CD4-positive, alpha-beta memory T cell (primary cell): ENCODE data around the gene NT5C2. TPM values are rescaled to one million over a fixed set of nuclear protein-coding genes. Genes with fewer than 3 reads are reported as not detected.
"Not testable (repeated sequence)": the region's sequence is repeated elsewhere in the genome, so short reads cannot be mapped to it uniquely, and the experiment has no call there.

Experiments used
- CTCF ChIA-PET: fragments of 350-600 bp; sonication (Branson Sonifier 250); formaldehyde crosslinking; loops from one replicate; lab custom pipeline; 2021; ENCODE audit warnings: inconsistent platforms; ENCODE audit not compliant: partially characterized antibody; lab: Charles Lee
- POLR2A ChIA-PET: fragments of 350-600 bp; sonication (Branson Sonifier 250); formaldehyde crosslinking; loops from one replicate; lab custom pipeline; 2021; ENCODE audit not compliant: partially characterized antibody; lab: Charles Lee
- DNase-seq, 5 donors: peaks; one replicate each; pipeline versions ENCODE4 v3.0.0 to v3.0.0-alpha.2; 2020 to 2022; ENCODE audit warnings: mixed read lengths in 1 of 5
- H3K27ac ChIP-seq: one replicate; pipeline ENCODE4 v1.7.0; 2013; ENCODE audit warnings: low read depth, low read length
- H3K27me3 ChIP-seq: 2 replicates; pipeline ENCODE4 v1.7.0; 2013; ENCODE audit warnings: mild to moderate bottlenecking, low read length, moderate library complexity; ENCODE audit not compliant: insufficient read depth
- H3K36me3 ChIP-seq: 2 replicates; pipeline ENCODE4 v1.7.0; 2013; ENCODE audit warnings: mild to moderate bottlenecking, low read length, moderate library complexity; ENCODE audit not compliant: insufficient read depth
- H3K4me1 ChIP-seq: 2 replicates; pipeline ENCODE4 v1.7.0; 2013; ENCODE audit warnings: mild to moderate bottlenecking, low read length, moderate library complexity; ENCODE audit not compliant: insufficient read depth
- H3K4me3 ChIP-seq, 2 donors: one replicate each; pipeline ENCODE4 v1.7.0; 2013; ENCODE audit warnings: low read length in 2 of 2, mild to moderate bottlenecking in 1 of 2
- H3K9me3 ChIP-seq, 2 donors: one replicate each; pipeline ENCODE4 v1.7.0; 2013; ENCODE audit warnings: low read length in 2 of 2, control low read depth in 1 of 2; ENCODE audit not compliant: control insufficient read depth in 1 of 2
- H3K27ac Mint-ChIP-seq, 7 donors: one replicate each; pipeline ENCODE4 v1.8.0; 2020 to 2021; ENCODE audit warnings: mixed read lengths in 7 of 7, mild to moderate bottlenecking in 6 of 7, inconsistent platforms in 3 of 7, moderate library complexity in 3 of 7
- H3K27me3 Mint-ChIP-seq, 2 donors: one replicate each; pipeline ENCODE4 v1.8.0; 2020 to 2021; ENCODE audit warnings: mixed read lengths in 2 of 2
- H3K36me3 Mint-ChIP-seq, 2 donors: one replicate each; pipeline ENCODE4 v1.8.0; 2020 to 2021; ENCODE audit warnings: mixed read lengths in 2 of 2, inconsistent platforms in 1 of 2, mild to moderate bottlenecking in 1 of 2
- H3K4me1 Mint-ChIP-seq, 4 donors: one replicate each; pipeline ENCODE4 v1.8.0; 2020 to 2021; ENCODE audit warnings: mixed read lengths in 4 of 4, mild to moderate bottlenecking in 1 of 4
- H3K4me3 Mint-ChIP-seq, 8 donors: one replicate each; pipeline ENCODE4 v1.8.0; 2020 to 2021; ENCODE audit warnings: mixed read lengths in 8 of 8, mild to moderate bottlenecking in 7 of 8, moderate library complexity in 6 of 8, inconsistent platforms in 3 of 8
- H3K9me3 Mint-ChIP-seq, 8 donors: one replicate each; pipeline ENCODE4 v1.8.0; 2020 to 2021; ENCODE audit warnings: mixed read lengths in 8 of 8, mild to moderate bottlenecking in 5 of 8, inconsistent platforms in 3 of 8, moderate library complexity in 1 of 8
- intact Hi-C: fragments of 100-400 bp; cut with micrococcal nuclease; formaldehyde crosslinking; loops from one replicate; pipeline ENCODE4 v1.15.1; 2023
- polyA plus RNA-seq, 2 donors: library from polyadenylated mRNA; unstranded; fragments of 300-500 nt; fragmentation: Illumina TruSeq; gene quantifications; one replicate each; pipeline ENCODE4 v1.2.3, GENCODE V29; 2021
- total RNA-seq, 2 experiments: library from RNA; stranded (reverse); gene quantifications; one replicate each; pipeline ENCODE4 v1.2.3, GENCODE V29; 2021

NT5C2 gene
- total and polyA plus RNA-seq, 4 experiments from 2014 or later: 54.3 to 80.4 (median 79.3) TPM

DNA sequence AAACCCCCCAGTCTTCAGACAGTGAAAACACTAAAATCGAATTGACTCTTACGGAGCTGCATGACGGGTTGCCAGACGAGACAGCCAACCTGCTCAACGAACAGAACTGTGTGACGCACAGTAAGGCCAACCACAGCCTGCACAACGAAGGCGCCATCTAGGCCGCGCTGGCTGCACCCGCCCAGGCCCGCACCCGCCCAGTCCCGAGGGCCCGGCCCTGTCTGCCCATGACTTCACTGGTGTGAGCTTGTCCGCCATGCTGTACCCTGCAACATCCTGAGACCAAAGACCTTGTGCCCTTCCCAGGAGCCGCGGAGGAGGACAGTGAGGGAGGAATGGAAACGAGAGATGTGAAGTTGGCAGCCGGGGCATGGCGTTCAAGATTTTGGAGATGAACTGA is 116.1 kb downstream of the NT5C2 start:
- Mint-ChIP-seq H3K36me3 (peaks cover 23 to 30% of the 10 kb centered on the region in 2 donors), H3K9me3 (no peaks in the 10 kb centered on the region), H3K27me3 (no peaks in the 10 kb centered on the region), H3K27ac (no peak overlapping the region), H3K4me1 (no peaks in the 10 kb centered on the region), H3K4me3 (no peak overlapping the region)
- H3K27ac ChIP-seq: no peak overlapping the region
- DNase-seq: no peak
- peaks cover 7% of the 10 kb centered on the region for H3K36me3 ChIP-seq
- no peaks in the 10 kb centered on the region for H3K9me3 ChIP-seq
- CTCF ChIA-PET: interaction anchor here (0.6 kb wide), 1 partner anchor 1670 kb away, joined by 3 read pairs; no protein-coding TSS in a partner anchor
- H3K4me3 ChIP-seq: no peak overlapping the region
- intact Hi-C loops: no loop called here
- no peaks in the 10 kb centered on the region for H3K27me3 ChIP-seq
- H3K4me1 ChIP-seq: no peaks in the 10 kb centered on the region
- POLR2A ChIA-PET: interaction anchor here (1.9 kb wide), 1 partner anchor 159 kb away, joined by 6 read pairs; the partner anchor contains the start of gene CNNM2

DNA sequence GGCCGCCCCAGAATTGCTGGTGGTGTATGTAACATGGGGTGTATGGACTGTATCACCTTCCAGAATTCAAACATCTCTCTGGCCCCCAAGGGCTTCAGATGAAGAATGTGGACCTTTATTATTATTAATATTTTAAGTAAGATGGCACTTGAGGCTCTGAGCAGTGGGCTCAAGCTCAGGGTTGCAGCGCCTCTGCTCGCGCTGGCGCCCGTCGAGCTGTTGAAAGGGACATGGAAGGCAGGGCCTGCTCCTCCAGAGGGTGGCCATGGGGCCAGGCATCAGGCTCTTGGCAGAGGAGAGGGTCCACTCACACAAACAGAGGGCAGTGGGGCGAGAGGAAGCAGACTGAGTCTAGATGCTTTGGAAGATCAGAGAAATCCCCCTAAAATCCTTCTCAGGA is 120.2 kb downstream of the NT5C2 start:
- peaks cover 21 to 27% of the 10 kb centered on the region in 2 donors for H3K36me3 Mint-ChIP-seq
- no peak overlapping the region for H3K4me3 ChIP-seq
- ChIA-PET CTCF (interaction anchor here (6.1 kb wide), 1 partner anchor 157 kb away, joined by 61 read pairs; the partner anchor contains the start of gene CNNM2), POLR2A (no interaction called here)
- H3K36me3 ChIP-seq: peaks cover 7% of the 10 kb centered on the region
- H3K9me3 Mint-ChIP-seq: no peaks in the 10 kb centered on the region
- no peaks in the 10 kb centered on the region for H3K27me3 Mint-ChIP-seq
- no peak overlapping the region for H3K4me3 Mint-ChIP-seq
- intact Hi-C loops: no loop called here
- H3K27ac Mint-ChIP-seq: no peak overlapping the region
- DNase-seq: no peak
- H3K27ac ChIP-seq: no peak overlapping the region
- H3K4me1 Mint-ChIP-seq: peaks cover 14 to 31% (median 22%) of the 10 kb centered on the region in 4 donors
- no peaks in the 10 kb centered on the region for H3K27me3 ChIP-seq
- H3K9me3 ChIP-seq: no peaks in the 10 kb centered on the region
- H3K4me1 ChIP-seq: peaks cover 24% of the 10 kb centered on the region

DNA sequence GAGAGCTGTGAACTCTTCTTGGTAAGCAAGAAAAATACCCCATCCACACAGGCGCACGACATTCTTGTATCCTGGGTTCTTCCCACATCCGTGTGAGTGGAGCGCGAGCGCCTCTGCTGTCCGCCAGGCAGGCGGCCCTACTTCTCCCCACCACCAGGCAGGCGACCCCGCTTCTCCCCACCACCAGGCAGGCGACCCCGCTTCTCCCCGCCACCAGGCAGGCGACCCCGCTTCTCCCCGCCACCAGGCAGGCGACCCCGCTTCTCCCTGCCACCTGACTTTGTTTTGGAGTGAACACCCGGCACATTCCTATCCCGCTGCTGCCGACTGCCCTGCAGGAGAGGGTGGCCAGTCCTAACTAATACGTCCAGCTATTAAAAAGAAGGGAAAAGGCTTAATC is 120.8 kb downstream of the NT5C2 start:
- peaks cover 3% of the 10 kb centered on the region for H3K36me3 ChIP-seq
- no peak overlapping the region for H3K27ac ChIP-seq
- POLR2A ChIA-PET: no interaction called here
- Mint-ChIP-seq H3K4me3 (no peak overlapping the region), H3K27ac (no peak overlapping the region), H3K4me1 (peaks cover 14 to 31% (median 22%) of the 10 kb centered on the region in 4 donors), H3K9me3 (no peaks in the 10 kb centered on the region), H3K36me3 (peaks cover 18 to 21% of the 10 kb centered on the region in 2 donors), H3K27me3 (no peaks in the 10 kb centered on the region)
- no peaks in the 10 kb centered on the region for H3K9me3 ChIP-seq
- no peaks in the 10 kb centered on the region for H3K27me3 ChIP-seq
- intact Hi-C loops: no loop called here
- no peak overlapping the region for H3K4me3 ChIP-seq
- peaks cover 24% of the 10 kb centered on the region for H3K4me1 ChIP-seq
- CTCF ChIA-PET: interaction anchor here (1.6 to 6.1 kb wide), 2 partner anchors 156 to 242 kb away, joined by 4 to 61 read pairs; partner anchors contain the start of gene CNNM2
- no peak for DNase-seq

DNA sequence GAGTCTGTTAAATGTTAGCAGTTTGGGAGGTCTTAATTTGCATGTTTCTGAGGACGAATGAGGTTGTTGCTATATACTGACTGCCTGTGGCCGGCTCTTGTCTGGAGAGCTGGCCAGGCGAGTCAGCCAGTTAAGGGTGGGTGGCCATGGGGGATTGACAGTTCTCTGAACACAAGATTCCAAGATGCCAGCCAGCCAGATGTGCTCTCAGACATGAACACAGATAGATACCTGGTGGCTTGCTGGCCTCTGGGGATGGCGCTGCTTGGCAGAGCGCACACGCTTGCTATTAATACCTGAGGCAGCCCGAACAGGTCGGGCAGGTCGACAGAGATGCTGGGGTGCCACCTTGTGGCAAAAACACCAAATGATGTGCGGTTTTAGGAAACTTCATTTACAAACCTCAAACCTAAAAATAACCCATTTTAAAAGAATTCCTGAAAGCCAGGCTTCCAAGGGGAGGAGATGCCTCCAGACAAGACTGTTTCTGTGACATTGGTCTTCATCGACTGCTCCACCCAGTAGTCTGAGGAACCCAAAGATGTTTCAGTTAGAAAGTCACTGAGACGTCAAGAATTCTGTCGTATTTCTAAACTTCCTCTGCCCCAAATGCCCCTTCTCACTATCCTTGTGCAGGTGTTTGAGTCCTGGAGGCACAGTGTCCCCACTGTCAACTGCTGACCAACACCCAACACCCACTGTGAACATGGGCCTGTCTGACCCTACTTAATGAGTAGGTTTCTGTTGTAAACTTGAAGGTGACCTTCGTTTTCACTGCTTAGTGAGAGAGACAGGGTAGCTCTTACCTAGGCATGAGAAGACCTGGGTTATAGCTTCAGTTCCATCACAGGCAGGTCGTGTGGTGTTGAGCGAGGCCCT is 123.4 kb downstream of the NT5C2 start:
- Histone ChIP-seq H3K4me3 (no peak overlapping the region), H3K27me3 (no peaks in the 10 kb centered on the region), H3K27ac (no peak overlapping the region), H3K9me3 (no peaks in the 10 kb centered on the region), H3K4me1 (peaks cover 24% of the 10 kb centered on the region), H3K36me3 (no peaks in the 10 kb centered on the region)
- Mint-ChIP-seq H3K27ac (peak overlapping the region; percentile 46 to 79 (median 67)), H3K36me3 (peaks cover 8 to 11% of the 10 kb centered on the region in 2 donors), H3K9me3 (no peaks in the 10 kb centered on the region), H3K4me1 (peaks cover 14 to 31% (median 22%) of the 10 kb centered on the region in 4 donors), H3K27me3 (no peaks in the 10 kb centered on the region), H3K4me3 (peak overlapping the region in 5 of 8 donors; percentile 1 to 61 (median 24))
- ChIA-PET POLR2A (interaction anchor here (1.5 to 2.8 kb wide), 2 partner anchors 13 to 153 kb away, joined by 3 to 21 read pairs; partner anchors contain the start of gene CNNM2), CTCF (interaction anchor here (1.0 to 6.1 kb wide), 6 partner anchors 9 to 234 kb away, joined by 3 to 61 read pairs (median 4); partner anchors contain the start of genes CNNM2 and CYP17A1)
- peak; percentile 65 to 72 (median 70) for DNase-seq
- intact Hi-C loops: loop anchor here (1.0 kb wide), 2 partner anchors 152 to 175 kb away; no protein-coding TSS in a partner anchor

DNA sequence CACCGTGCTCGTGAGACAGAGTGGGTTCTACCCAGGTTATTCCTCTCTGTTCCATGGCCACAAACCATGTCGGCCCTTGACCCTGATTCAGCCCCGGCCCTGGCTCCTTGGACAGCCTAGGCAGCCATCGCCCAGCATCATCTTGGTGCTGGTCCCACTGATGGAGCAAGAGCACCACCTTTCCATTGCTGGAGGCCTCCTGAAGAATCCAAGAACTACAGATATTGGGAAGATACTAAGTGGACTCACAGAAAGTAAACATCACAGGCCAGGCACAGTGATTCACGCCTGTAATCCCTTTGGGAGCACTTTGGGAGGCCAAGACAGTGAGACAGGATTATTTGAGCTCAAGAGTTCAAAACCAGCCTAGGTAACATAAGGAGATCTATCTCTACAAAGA is 125.1 kb downstream of the NT5C2 start:
- no peak overlapping the region for H3K27ac ChIP-seq
- no peak overlapping the region for H3K4me3 ChIP-seq
- H3K4me1 Mint-ChIP-seq: peaks cover 14 to 31% (median 22%) of the 10 kb centered on the region in 4 donors
- H3K36me3 Mint-ChIP-seq: peaks cover 6 to 11% of the 10 kb centered on the region in 2 donors
- no peaks in the 10 kb centered on the region for H3K27me3 Mint-ChIP-seq
- H3K27ac Mint-ChIP-seq: no peak overlapping the region
- no peak overlapping the region for H3K4me3 Mint-ChIP-seq
- POLR2A ChIA-PET: interaction anchor here (2.8 kb wide), 1 partner anchor 151 kb away, joined by 21 read pairs; the partner anchor contains the start of gene CNNM2
- no peak for DNase-seq
- H3K9me3 Mint-ChIP-seq: no peaks in the 10 kb centered on the region
- intact Hi-C loops: no loop called here
- H3K27me3 ChIP-seq: no peaks in the 10 kb centered on the region
- peaks cover 24% of the 10 kb centered on the region for H3K4me1 ChIP-seq
- H3K9me3 ChIP-seq: no peaks in the 10 kb centered on the region
- CTCF ChIA-PET: interaction anchor here (6.1 kb wide), 1 partner anchor 152 kb away, joined by 61 read pairs; the partner anchor contains the start of gene CNNM2
- no peaks in the 10 kb centered on the region for H3K36me3 ChIP-seq

DNA sequence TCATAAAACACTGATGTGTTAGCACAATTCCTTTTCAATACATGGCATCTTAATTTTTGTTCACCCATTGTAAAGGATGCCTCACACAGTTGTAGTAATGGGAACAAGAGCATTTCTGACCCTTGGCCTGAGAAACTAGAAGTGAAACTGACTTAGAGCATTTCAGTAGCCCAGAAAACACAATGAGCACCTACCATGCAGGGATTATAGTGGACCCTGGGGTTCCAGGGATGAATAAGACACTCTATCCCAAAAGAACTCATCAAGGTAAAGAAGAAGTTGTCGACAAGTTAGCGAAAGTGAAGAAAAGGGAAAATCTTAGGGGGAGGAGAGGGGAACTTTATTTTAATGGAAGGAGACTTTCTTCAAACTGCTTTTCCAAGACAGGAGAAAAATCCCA is 125.6 kb downstream of the NT5C2 start:
- Mint-ChIP-seq H3K9me3 (no peaks in the 10 kb centered on the region), H3K4me3 (no peak overlapping the region), H3K27ac (peak overlapping the region in 1 of 7 donors; percentile 16), H3K4me1 (peaks cover 14 to 31% (median 22%) of the 10 kb centered on the region in 4 donors), H3K27me3 (no peaks in the 10 kb centered on the region), H3K36me3 (peaks cover 6 to 11% of the 10 kb centered on the region in 2 donors)
- no peaks in the 10 kb centered on the region for H3K9me3 ChIP-seq
- no peak overlapping the region for H3K4me3 ChIP-seq
- H3K36me3 ChIP-seq: no peaks in the 10 kb centered on the region
- peaks cover 24% of the 10 kb centered on the region for H3K4me1 ChIP-seq
- intact Hi-C loops: no loop called here
- no peak overlapping the region for H3K27ac ChIP-seq
- ChIA-PET POLR2A (no interaction called here), CTCF (interaction anchor here (1.5 kb wide), 1 partner anchor 150 kb away, joined by 8 read pairs; the partner anchor contains the start of gene CNNM2)
- no peak for DNase-seq
- H3K27me3 ChIP-seq: no peaks in the 10 kb centered on the region

DNA sequence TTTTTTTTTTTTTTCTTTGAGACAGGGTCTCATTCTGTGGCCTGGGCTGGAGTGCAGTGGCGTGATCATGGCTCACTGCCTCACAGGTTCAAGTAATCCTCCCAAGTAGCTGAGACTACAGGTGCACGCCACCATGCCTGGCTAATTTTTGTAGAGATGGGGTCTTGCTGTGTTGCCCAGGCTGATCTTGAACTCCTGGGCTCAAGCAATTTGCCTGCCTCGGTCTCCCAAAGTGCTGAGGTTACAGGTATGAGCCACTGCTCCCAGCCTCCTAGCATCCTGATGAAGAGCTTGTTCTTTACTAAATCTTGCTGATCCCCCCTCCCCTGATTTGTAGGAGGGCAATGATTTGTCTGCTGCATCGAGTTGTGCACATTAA is 126.0 kb downstream of the NT5C2 start:
- H3K9me3 Mint-ChIP-seq, H3K27me3 Mint-ChIP-seq, H3K36me3 ChIP-seq, DNase-seq, H3K27ac ChIP-seq, intact Hi-C loops, H3K4me3 ChIP-seq, H3K27ac Mint-ChIP-seq, H3K4me3 Mint-ChIP-seq, POLR2A ChIA-PET, H3K27me3 ChIP-seq, H3K9me3 ChIP-seq: not testable (repeated sequence)
- CTCF ChIA-PET: interaction anchor here (1.5 kb wide), 1 partner anchor 150 kb away, joined by 8 read pairs; the partner anchor contains the start of gene CNNM2
- H3K4me1 ChIP-seq: peaks cover 24% of the 10 kb centered on the region
- H3K4me1 Mint-ChIP-seq: peaks cover 14 to 31% (median 22%) of the 10 kb centered on the region in 4 donors
- peaks cover 6 to 11% of the 10 kb centered on the region in 2 donors for H3K36me3 Mint-ChIP-seq
